H1 (cell line): ENCODE measurements around the gene TRIM9. TPM values are rescaled to one million over a fixed set of nuclear protein-coding genes. Genes with fewer than 3 reads are reported as not detected.

ENCODE experiments used
- CBX5 ChIP-seq: fragments of 300-800, 300-1000 bp; sonication (generic); IDR thresholded peaks from 2 replicates; pipeline ENCODE4 v1.7.1; 2016; ENCODE audit warnings: antibody characterized with exemption, low read length, low read depth
- CBX8 ChIP-seq: fragments of 300-800, 300-1000 bp; sonication (generic); IDR thresholded peaks from 2 replicates; pipeline ENCODE4 v1.7.1; 2016; ENCODE audit warnings: low read depth, low read length, borderline replicate concordance
- KDM5A ChIP-seq: fragments of 200-600 bp; IDR thresholded peaks from 2 replicates; pipeline ENCODE4 v1.7.1; 2012; ENCODE audit warnings: mild to moderate bottlenecking, low read length, inconsistent platforms, mixed read lengths
- SIX5 ChIP-seq: IDR thresholded peaks from 2 replicates; pipeline ENCODE4 v1.6.1; 2011; ENCODE audit warnings: mild to moderate bottlenecking, low read depth, low read length
- polyA plus RNA-seq, 7 experiments: library from polyadenylated mRNA; depleted of rRNA in 3 of 7; stranded (reverse) in 5 of 7; unstranded in 2 of 7; fragments of >200 nt in 5 of 7; fragments of 200-250 nt in 2 of 7; gene quantifications; 1 replicate in 5 of 7; 2 replicates in 1 of 7; 4 replicates in 1 of 7; pipeline versions ENCODE4 v1.2.1 to v1.2.3, GENCODE V29; 2011 to 2013; ENCODE audit warnings: missing spikeins in 2 of 7, mixed read lengths in 2 of 7
- total RNA-seq: library from RNA; stranded (reverse); fragmentation: NEBNext Ultra II Directional; extraction: Animal tissue kit (Norgen Biotek cat#: 25700); gene quantifications from 2 replicates; pipeline ENCODE4 v1.2.1, GENCODE V29; 2021
- TF ChIP-seq, protein P1 (sequence below): IDR thresholded peaks from 2 replicates; pipeline ENCODE4 v1.6.1; 2012; ENCODE audit warnings: low read length, inconsistent platforms

Gene TRIM9
- total and polyA plus RNA-seq, 2 of the 8 experiments (the other 6 are each of a cell fraction or from before 2014, with no cell fraction given) = 2.7 to 5.4 TPM

DNA sequence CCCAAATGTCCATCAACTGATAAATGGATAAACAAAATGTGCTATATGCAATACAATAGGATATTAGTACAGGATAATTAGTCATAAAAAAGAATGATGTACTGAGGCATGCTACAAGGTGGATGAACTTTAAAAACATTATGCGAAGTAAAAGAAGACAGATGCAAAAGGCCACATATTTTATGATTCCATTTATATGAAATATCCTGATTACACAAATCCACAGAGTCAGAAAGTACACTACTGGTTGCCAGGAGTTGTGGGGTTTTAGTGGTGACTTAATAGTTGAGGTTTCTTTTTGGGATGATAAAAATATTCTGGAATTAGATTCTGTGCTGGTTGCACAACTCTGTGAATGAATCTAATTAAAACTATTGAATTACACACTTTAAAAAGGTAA, 12.6 kb downstream of the TRIM9 start (continued):
- TF ChIP-seq, protein P1, sequence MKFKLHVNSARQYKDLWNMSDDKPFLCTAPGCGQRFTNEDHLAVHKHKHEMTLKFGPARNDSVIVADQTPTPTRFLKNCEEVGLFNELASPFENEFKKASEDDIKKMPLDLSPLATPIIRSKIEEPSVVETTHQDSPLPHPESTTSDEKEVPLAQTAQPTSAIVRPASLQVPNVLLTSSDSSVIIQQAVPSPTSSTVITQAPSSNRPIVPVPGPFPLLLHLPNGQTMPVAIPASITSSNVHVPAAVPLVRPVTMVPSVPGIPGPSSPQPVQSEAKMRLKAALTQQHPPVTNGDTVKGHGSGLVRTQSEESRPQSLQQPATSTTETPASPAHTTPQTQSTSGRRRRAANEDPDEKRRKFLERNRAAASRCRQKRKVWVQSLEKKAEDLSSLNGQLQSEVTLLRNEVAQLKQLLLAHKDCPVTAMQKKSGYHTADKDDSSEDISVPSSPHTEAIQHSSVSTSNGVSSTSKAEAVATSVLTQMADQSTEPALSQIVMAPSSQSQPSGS = no peak
- TF ChIP-seq CBX5 (no peak), CBX8 (no peak), SIX5 (no peak), KDM5A (no peak)
- TF ChIP-seq, all 59 proteins: peak for 0
